ENCODE data around the gene MYRF.

- TF ChIP-seq CTCF (IDR thresholded peaks at IDR 0.05) (no peak), POLR2A (IDR thresholded peaks at IDR 0.05) (no peak)
Measured at GRCh38 chr11:61832754-61833153, 80.3 kb downstream of the MYRF start.

All from thyroid gland (tissue), 4 donors.